ENCODE data around the gene SLC16A12.

SLC16A12 gene

GRCh38 chr10:89535171-89536012 is at the start of gene SLC16A12:
TSS of gene SLC16A12 (minus strand) at chr10:89535594. CDS start at chr10:89462578, 73,016 bp downstream.
- no peak for DNase-seq (ENCODE audit: low read depth)

GRCh38 chr10:89582022-89582421 is 46.6 kb upstream of the SLC16A12 start:
- DNase-seq (ENCODE audit: low read depth) = no peak

- DNase-seq (ENCODE audit: low read depth) = no peak
These were observed 44.8 kb upstream of the SLC16A12 start for GRCh38 chr10:89580243-89580642.

GRCh38 chr10:89576696-89577095 is 41.3 kb upstream of the SLC16A12 start:
- DNase-seq (ENCODE audit: low read depth) = no peak

- no peak for DNase-seq (ENCODE audit: low read depth)
These were observed 40.6 kb upstream of the SLC16A12 start for GRCh38 chr10:89576022-89576421.

- no peak for DNase-seq (ENCODE audit: low read depth)
These were observed 39.6 kb upstream of the SLC16A12 start for GRCh38 chr10:89575031-89575430.

- no peak for DNase-seq (ENCODE audit: low read depth)
These were observed 39.0 kb upstream of the SLC16A12 start for GRCh38 chr10:89574368-89574767.

GRCh38 chr10:89567576-89568245 is 32.3 kb upstream of the SLC16A12 start:
- DNase-seq (ENCODE audit: low read depth) = no peak

GRCh38 chr10:89566992-89567391 is 31.6 kb upstream of the SLC16A12 start:
- no peak for DNase-seq (ENCODE audit: low read depth)

- DNase-seq (ENCODE audit: low read depth) = no peak
These were observed 30.9 kb upstream of the SLC16A12 start for GRCh38 chr10:89566095-89566950.

- DNase-seq (ENCODE audit: low read depth) = no peak
These were observed 29.8 kb upstream of the SLC16A12 start for GRCh38 chr10:89565180-89565579.

- DNase-seq (ENCODE audit: low read depth) = peak; percentile 3
These were observed 28.6 kb upstream of the SLC16A12 start for GRCh38 chr10:89563861-89564478.

GRCh38 chr10:89563311-89563710 is 27.9 kb upstream of the SLC16A12 start:
- no peak for DNase-seq (ENCODE audit: low read depth)

GRCh38 chr10:89556600-89556999 is 21.2 kb upstream of the SLC16A12 start:
- DNase-seq (ENCODE audit: low read depth) = no peak

- DNase-seq (ENCODE audit: low read depth) = no peak
These were observed 20.5 kb upstream of the SLC16A12 start for GRCh38 chr10:89555688-89556445.

GRCh38 chr10:89554433-89554832 is 19.0 kb upstream of the SLC16A12 start:
- no peak for DNase-seq (ENCODE audit: low read depth)

- DNase-seq (ENCODE audit: low read depth) = no peak
These were observed 17.8 kb upstream of the SLC16A12 start for GRCh38 chr10:89553064-89553734.

GRCh38 chr10:89552213-89552612 is 16.8 kb upstream of the SLC16A12 start:
- DNase-seq (ENCODE audit: low read depth) = no peak

GRCh38 chr10:89550509-89550908 is 15.1 kb upstream of the SLC16A12 start:
- DNase-seq (ENCODE audit: low read depth) = no peak

- DNase-seq (ENCODE audit: low read depth) = no peak
These were observed 14.1 kb upstream of the SLC16A12 start for GRCh38 chr10:89549510-89549909.

GRCh38 chr10:89548673-89549072 is 13.3 kb upstream of the SLC16A12 start:
- no peak for DNase-seq (ENCODE audit: low read depth)

Measured in activated gamma-delta T cell treated with anti-CD3 and anti-CD28 coated beads, Interleukin-2, amount 50 U/mL, for 16 hours (primary cell).